ENCODE measurements around the gene DAAM2.

DNA sequence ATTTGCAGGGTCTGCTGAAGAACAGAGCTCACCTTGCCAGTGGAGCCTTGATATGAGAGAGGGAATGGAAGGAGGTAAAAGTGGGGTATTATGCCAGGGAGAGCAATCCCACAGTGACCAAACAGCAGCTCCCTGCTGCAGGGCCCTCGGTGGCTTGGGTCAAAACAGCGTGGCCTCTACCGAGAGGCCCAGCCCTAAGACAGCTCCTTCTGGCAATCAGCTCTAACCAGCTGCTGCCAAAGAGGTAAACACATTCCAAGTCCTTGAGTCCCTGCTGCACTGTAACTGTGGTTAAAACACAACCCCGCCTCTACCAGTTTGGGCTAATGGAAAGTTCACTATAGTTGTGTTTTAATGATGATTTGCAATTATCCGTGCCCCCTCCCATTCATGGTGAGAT, 1.4 kb upstream of the DAAM2 start:
- TF ChIP-seq, protein P1, sequence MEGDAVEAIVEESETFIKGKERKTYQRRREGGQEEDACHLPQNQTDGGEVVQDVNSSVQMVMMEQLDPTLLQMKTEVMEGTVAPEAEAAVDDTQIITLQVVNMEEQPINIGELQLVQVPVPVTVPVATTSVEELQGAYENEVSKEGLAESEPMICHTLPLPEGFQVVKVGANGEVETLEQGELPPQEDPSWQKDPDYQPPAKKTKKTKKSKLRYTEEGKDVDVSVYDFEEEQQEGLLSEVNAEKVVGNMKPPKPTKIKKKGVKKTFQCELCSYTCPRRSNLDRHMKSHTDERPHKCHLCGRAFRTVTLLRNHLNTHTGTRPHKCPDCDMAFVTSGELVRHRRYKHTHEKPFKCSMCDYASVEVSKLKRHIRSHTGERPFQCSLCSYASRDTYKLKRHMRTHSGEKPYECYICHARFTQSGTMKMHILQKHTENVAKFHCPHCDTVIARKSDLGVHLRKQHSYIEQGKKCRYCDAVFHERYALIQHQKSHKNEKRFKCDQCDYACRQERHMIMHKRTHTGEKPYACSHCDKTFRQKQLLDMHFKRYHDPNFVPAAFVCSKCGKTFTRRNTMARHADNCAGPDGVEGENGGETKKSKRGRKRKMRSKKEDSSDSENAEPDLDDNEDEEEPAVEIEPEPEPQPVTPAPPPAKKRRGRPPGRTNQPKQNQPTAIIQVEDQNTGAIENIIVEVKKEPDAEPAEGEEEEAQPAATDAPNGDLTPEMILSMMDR (conservative IDR thresholded peaks at IDR 0.05) = no peak
- no peak for TF ChIP-seq ZFX (IDR thresholded peaks at IDR 0.05)

Data from C4-2B (cell line).